ENCODE results near the gene CDON.

CDON gene

DNA sequence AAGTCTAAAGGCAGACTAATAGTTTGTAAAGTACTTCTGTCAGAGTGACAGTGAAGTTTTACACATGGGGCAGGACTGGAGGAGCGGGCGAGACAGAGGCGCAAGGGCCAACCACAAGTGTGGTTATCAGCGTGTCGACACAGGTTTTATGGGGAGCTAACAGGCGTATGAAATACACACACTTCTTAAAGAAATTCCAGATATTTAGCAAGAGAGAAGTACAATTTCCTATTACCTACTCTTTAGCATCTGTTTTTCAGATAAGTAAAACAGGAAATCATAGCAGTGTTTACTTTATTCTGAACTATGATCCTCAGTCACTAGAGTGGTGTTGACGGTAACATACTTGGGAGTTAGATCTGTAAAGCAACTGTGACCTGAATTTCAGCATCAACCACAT, 94.3 kb downstream of the CDON start:
- DNase-seq = no peak
- intact Hi-C loops (cut with DNase I; ENCODE audit: low total_unique reads) = no loop called here
- H3K9me3 ChIP-seq = peaks cover 0 to under 1% (median 0%) of the 10 kb centered on the region in 3 donors
- no peaks in the 10 kb centered on the region for H3K36me3 ChIP-seq
- no peak overlapping the region for H3K27ac ChIP-seq
- H3K4me1 ChIP-seq = no peaks in the 10 kb centered on the region
- TF ChIP-seq, protein P1, sequence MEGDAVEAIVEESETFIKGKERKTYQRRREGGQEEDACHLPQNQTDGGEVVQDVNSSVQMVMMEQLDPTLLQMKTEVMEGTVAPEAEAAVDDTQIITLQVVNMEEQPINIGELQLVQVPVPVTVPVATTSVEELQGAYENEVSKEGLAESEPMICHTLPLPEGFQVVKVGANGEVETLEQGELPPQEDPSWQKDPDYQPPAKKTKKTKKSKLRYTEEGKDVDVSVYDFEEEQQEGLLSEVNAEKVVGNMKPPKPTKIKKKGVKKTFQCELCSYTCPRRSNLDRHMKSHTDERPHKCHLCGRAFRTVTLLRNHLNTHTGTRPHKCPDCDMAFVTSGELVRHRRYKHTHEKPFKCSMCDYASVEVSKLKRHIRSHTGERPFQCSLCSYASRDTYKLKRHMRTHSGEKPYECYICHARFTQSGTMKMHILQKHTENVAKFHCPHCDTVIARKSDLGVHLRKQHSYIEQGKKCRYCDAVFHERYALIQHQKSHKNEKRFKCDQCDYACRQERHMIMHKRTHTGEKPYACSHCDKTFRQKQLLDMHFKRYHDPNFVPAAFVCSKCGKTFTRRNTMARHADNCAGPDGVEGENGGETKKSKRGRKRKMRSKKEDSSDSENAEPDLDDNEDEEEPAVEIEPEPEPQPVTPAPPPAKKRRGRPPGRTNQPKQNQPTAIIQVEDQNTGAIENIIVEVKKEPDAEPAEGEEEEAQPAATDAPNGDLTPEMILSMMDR (IDR thresholded peaks at IDR 0.05) = no peak
- H3K4me3 ChIP-seq = no peak overlapping the region
- no peaks in the 10 kb centered on the region for H3K27me3 ChIP-seq

DNA sequence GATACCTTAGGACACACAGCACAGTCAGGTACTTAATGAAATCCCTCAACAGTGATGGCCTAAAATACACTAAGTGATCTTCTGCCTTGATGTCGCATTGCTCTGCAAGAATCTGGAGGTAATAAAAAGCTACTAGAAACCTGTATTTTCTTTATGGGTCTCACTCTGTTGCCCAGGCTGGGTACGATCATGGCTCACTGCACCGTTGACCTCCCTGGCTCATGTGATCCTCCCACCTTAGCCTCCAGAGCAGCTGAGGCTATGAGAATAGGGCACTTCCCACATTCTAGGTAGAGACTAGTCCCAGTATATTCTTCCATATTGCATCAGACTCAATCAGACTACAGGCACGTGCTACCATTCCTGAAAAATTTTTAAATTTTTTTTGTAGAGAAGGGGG, 95.2 kb downstream of the CDON start:
- Histone ChIP-seq H3K9me3 (peaks cover 0 to 9% (median 0%) of the 10 kb centered on the region in 3 donors), H3K4me1 (no peaks in the 10 kb centered on the region), H3K27ac (no peak overlapping the region), H3K27me3 (no peaks in the 10 kb centered on the region), H3K36me3 (no peaks in the 10 kb centered on the region), H3K4me3 (no peak overlapping the region)
- intact Hi-C loops (cut with DNase I; ENCODE audit: low total_unique reads) = no loop called here
- TF ChIP-seq, protein P1 (IDR thresholded peaks at IDR 0.05) = no peak
- no peak for DNase-seq

DNA sequence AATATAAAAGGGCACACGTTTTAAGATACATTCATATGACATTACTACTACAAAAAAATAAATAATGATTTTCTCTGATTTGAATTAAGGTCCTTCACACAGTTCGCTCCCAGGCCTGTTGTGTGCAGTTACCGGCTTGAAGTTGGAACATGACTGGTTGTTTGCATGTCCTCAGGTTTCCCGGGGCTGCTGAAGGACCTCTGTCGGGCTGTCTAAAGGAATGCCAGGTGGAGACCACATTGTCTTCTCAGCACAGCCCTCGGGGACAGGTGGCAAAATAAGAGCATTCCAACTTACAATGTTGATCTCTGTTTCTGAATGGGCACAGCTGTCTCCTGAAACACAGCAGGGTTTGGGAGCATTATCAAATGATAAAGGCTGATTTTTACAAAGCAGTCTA, 101.9 kb downstream of the CDON start:
- TF ChIP-seq, protein P1 (IDR thresholded peaks at IDR 0.05) = no peak
- Histone ChIP-seq H3K4me1 (no peaks in the 10 kb centered on the region), H3K36me3 (peaks cover 0 to 9% (median 7%) of the 10 kb centered on the region in 3 donors), H3K27ac (no peak overlapping the region), H3K27me3 (no peaks in the 10 kb centered on the region), H3K9me3 (peaks cover 0 to 14% (median 0%) of the 10 kb centered on the region in 3 donors), H3K4me3 (no peak overlapping the region)
- no peak for DNase-seq
- intact Hi-C loops (cut with DNase I; ENCODE audit: low total_unique reads) = no loop called here

DNA sequence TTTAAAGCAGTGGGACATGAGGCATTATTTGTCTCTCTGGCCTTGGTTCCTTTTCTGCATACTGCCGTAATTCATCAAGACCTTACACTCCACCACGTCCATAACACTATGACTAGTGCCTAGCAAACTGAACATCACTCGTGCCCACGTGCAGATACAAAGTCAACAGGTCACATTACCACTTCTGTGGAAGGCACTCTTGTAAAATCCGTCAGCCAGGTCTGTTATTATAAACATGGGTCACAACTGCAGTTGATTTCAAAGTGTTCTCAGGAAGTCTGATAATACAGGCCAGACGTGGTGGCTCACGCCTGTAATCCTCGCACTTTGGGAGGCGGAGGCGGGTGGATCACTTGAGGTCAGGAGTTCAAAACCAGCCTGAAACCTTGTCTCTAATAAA, 102.7 kb downstream of the CDON start:
- no peak for DNase-seq
- Histone ChIP-seq H3K9me3 (peaks cover 0 to 14% (median 0%) of the 10 kb centered on the region in 3 donors), H3K4me3 (no peak overlapping the region), H3K4me1 (no peaks in the 10 kb centered on the region), H3K27ac (no peak overlapping the region), H3K27me3 (no peaks in the 10 kb centered on the region), H3K36me3 (peaks cover 0 to 9% (median 7%) of the 10 kb centered on the region in 3 donors)
- intact Hi-C loops (cut with DNase I; ENCODE audit: low total_unique reads) = no loop called here
- TF ChIP-seq, protein P1 (IDR thresholded peaks at IDR 0.05) = no peak

DNA sequence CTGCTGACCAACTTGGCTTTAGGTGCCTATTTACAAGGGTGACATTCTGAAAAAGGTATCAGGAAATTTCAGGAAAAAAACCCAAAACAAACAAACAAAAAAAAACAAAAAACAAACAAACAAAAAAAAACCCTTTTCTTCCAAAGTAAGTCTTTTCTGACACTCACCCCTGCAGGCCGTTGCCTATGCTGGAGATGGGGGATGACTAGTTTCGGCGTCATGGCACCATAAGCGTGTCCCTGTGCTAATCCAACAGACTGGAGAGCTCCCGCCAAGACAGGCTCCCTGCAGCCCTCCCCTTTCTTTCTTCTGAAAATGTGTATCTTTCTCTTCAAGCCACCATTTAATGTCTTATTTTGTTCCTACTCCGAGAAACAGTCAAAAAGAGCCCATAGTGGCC, 103.2 kb downstream of the CDON start:
- H3K4me3 ChIP-seq = no peak overlapping the region
- TF ChIP-seq, protein P1 (IDR thresholded peaks at IDR 0.05) = no peak
- DNase-seq = no peak
- H3K9me3 ChIP-seq = peaks cover 0 to 14% (median 0%) of the 10 kb centered on the region in 3 donors
- H3K36me3 ChIP-seq = peaks cover 0 to 9% (median 7%) of the 10 kb centered on the region in 3 donors
- no peak overlapping the region for H3K27ac ChIP-seq
- no peaks in the 10 kb centered on the region for H3K27me3 ChIP-seq
- intact Hi-C loops (cut with DNase I; ENCODE audit: low total_unique reads) = no loop called here
- no peaks in the 10 kb centered on the region for H3K4me1 ChIP-seq

DNA sequence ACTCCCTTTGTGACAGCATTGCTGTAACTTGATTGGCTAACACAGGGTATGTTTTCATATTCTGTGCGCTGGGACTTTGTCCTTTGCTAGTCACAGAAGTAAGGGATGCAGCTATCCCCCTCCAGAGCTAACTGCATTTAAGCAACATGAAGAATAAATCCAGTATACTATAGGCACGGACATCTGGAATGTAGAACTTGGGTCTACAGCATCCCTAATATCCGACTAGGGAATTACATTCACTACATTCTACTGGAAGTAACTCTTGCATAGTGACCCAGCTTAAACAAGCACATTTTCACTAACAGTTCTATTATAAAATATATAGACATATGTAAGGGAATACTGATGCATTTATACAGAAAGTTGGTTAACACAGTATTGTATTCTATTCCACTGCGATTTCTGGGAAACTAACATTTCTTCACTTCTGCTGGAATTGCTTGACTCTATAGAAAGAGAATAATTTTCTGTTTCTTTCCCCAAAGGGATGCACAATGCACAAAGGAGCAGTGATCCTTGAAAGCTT, 103.7 kb downstream of the CDON start:
- intact Hi-C loops (cut with DNase I; ENCODE audit: low total_unique reads) = no loop called here
- DNase-seq = no peak
- H3K4me1 ChIP-seq = no peaks in the 10 kb centered on the region
- peaks cover 0 to 9% (median 7%) of the 10 kb centered on the region in 3 donors for H3K36me3 ChIP-seq
- H3K27me3 ChIP-seq = no peaks in the 10 kb centered on the region
- H3K4me3 ChIP-seq = no peak overlapping the region
- peaks cover 0 to 14% (median 0%) of the 10 kb centered on the region in 3 donors for H3K9me3 ChIP-seq
- TF ChIP-seq, protein P1 (IDR thresholded peaks at IDR 0.05) = no peak
- H3K27ac ChIP-seq = no peak overlapping the region
